Osteoblast (primary cell): ENCODE data around the gene EIPR1. TPM values are rescaled to one million over a fixed set of nuclear protein-coding genes. Genes with fewer than 3 reads are reported as not detected.

Experiments
- DNase-seq: peaks from one replicate; pipeline ENCODE4 v3.0.0; 2011; ENCODE audit warnings: low spot score, mixed read lengths; ENCODE audit not compliant: insufficient read length; ENCODE audit errors: missing footprints
- H2AFZ ChIP-seq: 2 replicates; pipeline ENCODE4 v1.6.0; 2011; ENCODE audit warnings: mild to moderate bottlenecking, low read length
- H3K27ac ChIP-seq: 2 replicates; pipeline ENCODE4 v1.5.1; 2011; ENCODE audit warnings: mild to moderate bottlenecking, low read depth, low read length, moderate library complexity
- H3K27me3 ChIP-seq: 2 replicates; pipeline ENCODE4 v1.6.0; 2012; ENCODE audit warnings: mild to moderate bottlenecking, control low read depth, inconsistent platforms, low read length, moderate library complexity; ENCODE audit not compliant: insufficient read depth
- H3K36me3 ChIP-seq: 2 replicates; pipeline ENCODE4 v1.5.1; 2011; ENCODE audit warnings: mild to moderate bottlenecking, low read length, control low read depth, moderate library complexity; ENCODE audit not compliant: insufficient read depth
- H3K4me1 ChIP-seq: 2 replicates; pipeline ENCODE4 v1.5.1; 2011; ENCODE audit warnings: mild to moderate bottlenecking, low read length, control low read depth, moderate library complexity; ENCODE audit not compliant: insufficient read depth
- H3K4me2 ChIP-seq: 2 replicates; pipeline ENCODE4 v1.6.0; 2011; ENCODE audit warnings: mild to moderate bottlenecking, low read length; ENCODE audit not compliant: insufficient read depth
- H3K4me3 ChIP-seq: fragments of 200-600 bp; sonication (generic); 3 replicates; pipeline ENCODE4 v1.5.1; 2012; ENCODE audit warnings: mild to moderate bottlenecking, low read length, inconsistent platforms; ENCODE audit not compliant: insufficient read depth
- H3K79me2 ChIP-seq: 2 replicates; pipeline ENCODE4 v1.6.0; 2012; ENCODE audit warnings: mild to moderate bottlenecking, low read length, control low read depth, inconsistent platforms; ENCODE audit not compliant: insufficient read depth
- H3K9me3 ChIP-seq: 2 replicates; pipeline ENCODE4 v1.5.1; 2011; ENCODE audit warnings: low read depth, low read length, control low read depth
- H4K20me1 ChIP-seq: 2 replicates; pipeline ENCODE4 v1.6.0; 2012; ENCODE audit warnings: mild to moderate bottlenecking, low read length, control low read depth; ENCODE audit not compliant: insufficient read depth
- CTCF ChIP-seq: IDR thresholded peaks from 2 replicates; pipeline ENCODE4 v1.5.1; 2011; ENCODE audit warnings: mild to moderate bottlenecking, low read depth, low read length, moderate library complexity; ENCODE audit errors: extremely low read depth
- total RNA-seq: library from RNA; depleted of rRNA; stranded (reverse); fragments of >200 nt; gene quantifications from 2 replicates; pipeline ENCODE4 v1.2.3, GENCODE V29; 2012

Gene EIPR1
- total RNA-seq, 1 donor = 17.7 TPM

GRCh38 chr2:3185910-3186309 lies 191.7 kb downstream of the EIPR1 start:
- no peak overlapping the region for H3K4me2 ChIP-seq
- no peaks in the 10 kb centered on the region for H3K9me3 ChIP-seq
- DNase-seq = peak; percentile 82
- no peaks in the 10 kb centered on the region for H3K79me2 ChIP-seq
- H4K20me1 ChIP-seq = no peaks in the 10 kb centered on the region
- no peaks in the 10 kb centered on the region for H3K27me3 ChIP-seq
- no peaks in the 10 kb centered on the region for H3K36me3 ChIP-seq
- no peak overlapping the region for H2AFZ ChIP-seq
- TF ChIP-seq CTCF = no peak
- H3K4me1 ChIP-seq = no peaks in the 10 kb centered on the region
- H3K4me3 ChIP-seq = no peak overlapping the region
- H3K27ac ChIP-seq = no peak overlapping the region

GRCh38 chr2:3185256-3185655 lies 192.4 kb downstream of the EIPR1 start:
- H3K27ac ChIP-seq = no peak overlapping the region
- H3K36me3 ChIP-seq = no peaks in the 10 kb centered on the region
- TF ChIP-seq CTCF = no peak
- no peaks in the 10 kb centered on the region for H3K9me3 ChIP-seq
- peak; percentile 78 for DNase-seq
- no peaks in the 10 kb centered on the region for H4K20me1 ChIP-seq
- no peaks in the 10 kb centered on the region for H3K27me3 ChIP-seq
- no peak overlapping the region for H3K4me2 ChIP-seq
- no peak overlapping the region for H2AFZ ChIP-seq
- no peak overlapping the region for H3K4me3 ChIP-seq
- no peaks in the 10 kb centered on the region for H3K79me2 ChIP-seq
- no peaks in the 10 kb centered on the region for H3K4me1 ChIP-seq

GRCh38 chr2:3184167-3184566 lies 193.5 kb downstream of the EIPR1 start:
- H3K27me3 ChIP-seq = no peaks in the 10 kb centered on the region
- H3K9me3 ChIP-seq = no peaks in the 10 kb centered on the region
- H3K4me2 ChIP-seq = no peak overlapping the region
- no peak for TF ChIP-seq CTCF
- no peaks in the 10 kb centered on the region for H3K79me2 ChIP-seq
- no peak overlapping the region for H2AFZ ChIP-seq
- no peak overlapping the region for H3K4me3 ChIP-seq
- H3K27ac ChIP-seq = no peak overlapping the region
- DNase-seq = peak; percentile 47
- no peaks in the 10 kb centered on the region for H4K20me1 ChIP-seq
- H3K36me3 ChIP-seq = no peaks in the 10 kb centered on the region
- H3K4me1 ChIP-seq = no peaks in the 10 kb centered on the region

GRCh38 chr2:3183766-3184165 lies 193.9 kb downstream of the EIPR1 start:
- H2AFZ ChIP-seq = no peak overlapping the region
- no peaks in the 10 kb centered on the region for H3K9me3 ChIP-seq
- no peak for TF ChIP-seq CTCF
- no peak overlapping the region for H3K27ac ChIP-seq
- no peaks in the 10 kb centered on the region for H3K27me3 ChIP-seq
- no peak overlapping the region for H3K4me3 ChIP-seq
- peak; percentile 85 for DNase-seq
- no peaks in the 10 kb centered on the region for H4K20me1 ChIP-seq
- H3K79me2 ChIP-seq = no peaks in the 10 kb centered on the region
- no peaks in the 10 kb centered on the region for H3K4me1 ChIP-seq
- no peaks in the 10 kb centered on the region for H3K36me3 ChIP-seq
- H3K4me2 ChIP-seq = no peak overlapping the region
